Progenitor cell of endocrine pancreas (in vitro differentiated cells): ENCODE results near the gene PCGF6. TPM values are rescaled to one million over a fixed set of nuclear protein-coding genes. Genes with fewer than 3 reads are reported as not detected.

Source experiments
- DNase-seq: peaks from one replicate; pipeline ENCODE4 v3.0.0; 2021; ENCODE audit warnings: low spot score; ENCODE audit not compliant: unreplicated experiment
- H3K27ac Mint-ChIP-seq: 2 replicates; pipeline ENCODE4 v1.8.0; 2021; ENCODE audit warnings: mild to moderate bottlenecking, moderate library complexity, mixed read lengths
- H3K27me3 Mint-ChIP-seq: 2 replicates; pipeline ENCODE4 v1.8.0; 2021; ENCODE audit warnings: mixed read lengths
- H3K36me3 Mint-ChIP-seq: 2 replicates; pipeline ENCODE4 v1.8.0; 2022; ENCODE audit warnings: mixed read lengths; ENCODE audit not compliant: insufficient read depth
- H3K4me1 Mint-ChIP-seq: 2 replicates; pipeline ENCODE4 v1.8.0; 2021; ENCODE audit warnings: low read depth, mixed read lengths
- H3K4me3 Mint-ChIP-seq: 2 replicates; pipeline ENCODE4 v1.8.0; 2021; ENCODE audit warnings: low read depth, mild to moderate bottlenecking, moderate library complexity, mixed read lengths
- H3K9me3 Mint-ChIP-seq: 2 replicates; pipeline ENCODE4 v1.8.0; 2021; ENCODE audit warnings: low read depth, mixed read lengths
- total RNA-seq: library from RNA; stranded (reverse); gene quantifications from 2 replicates; pipeline ENCODE4 v1.2.1, GENCODE V29; 2021
- TF ChIP-seq, protein P1 (sequence below): fragments of 200-600 bp; sonication (generic); IDR thresholded peaks from one replicate; pipeline ENCODE4 v1.5.0; 2021; ENCODE audit warnings: antibody characterized with exemption, mild to moderate bottlenecking; ENCODE audit not compliant: unreplicated experiment

Gene PCGF6
- total RNA-seq, 1 donor from 2014 or later: 13.4 TPM

DNA sequence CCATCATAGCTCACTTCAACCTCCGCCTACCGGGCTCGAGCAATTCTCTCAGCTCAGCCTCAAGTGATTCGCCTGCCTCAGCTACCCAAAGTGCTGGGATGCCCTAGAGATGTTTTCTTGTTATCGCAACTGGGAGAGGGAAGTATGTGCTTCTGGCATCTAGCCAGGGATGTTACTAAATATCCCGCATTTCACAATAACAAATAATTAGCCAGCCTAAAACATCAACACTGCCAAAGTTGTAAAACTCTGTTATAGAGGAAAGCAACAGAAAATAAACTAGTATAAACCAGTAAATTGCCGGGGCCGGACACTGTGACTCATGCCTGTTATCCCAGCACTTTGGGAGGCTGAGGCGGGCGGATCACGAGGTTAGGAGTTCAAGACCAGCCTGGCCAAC is 66.8 kb downstream of the PCGF6 start:
- TF ChIP-seq, protein P1, sequence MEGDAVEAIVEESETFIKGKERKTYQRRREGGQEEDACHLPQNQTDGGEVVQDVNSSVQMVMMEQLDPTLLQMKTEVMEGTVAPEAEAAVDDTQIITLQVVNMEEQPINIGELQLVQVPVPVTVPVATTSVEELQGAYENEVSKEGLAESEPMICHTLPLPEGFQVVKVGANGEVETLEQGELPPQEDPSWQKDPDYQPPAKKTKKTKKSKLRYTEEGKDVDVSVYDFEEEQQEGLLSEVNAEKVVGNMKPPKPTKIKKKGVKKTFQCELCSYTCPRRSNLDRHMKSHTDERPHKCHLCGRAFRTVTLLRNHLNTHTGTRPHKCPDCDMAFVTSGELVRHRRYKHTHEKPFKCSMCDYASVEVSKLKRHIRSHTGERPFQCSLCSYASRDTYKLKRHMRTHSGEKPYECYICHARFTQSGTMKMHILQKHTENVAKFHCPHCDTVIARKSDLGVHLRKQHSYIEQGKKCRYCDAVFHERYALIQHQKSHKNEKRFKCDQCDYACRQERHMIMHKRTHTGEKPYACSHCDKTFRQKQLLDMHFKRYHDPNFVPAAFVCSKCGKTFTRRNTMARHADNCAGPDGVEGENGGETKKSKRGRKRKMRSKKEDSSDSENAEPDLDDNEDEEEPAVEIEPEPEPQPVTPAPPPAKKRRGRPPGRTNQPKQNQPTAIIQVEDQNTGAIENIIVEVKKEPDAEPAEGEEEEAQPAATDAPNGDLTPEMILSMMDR: no peak
- DNase-seq: no peak
- Mint-ChIP-seq H3K27ac (no peak overlapping the region), H3K36me3 (no peaks in the 10 kb centered on the region), H3K4me3 (no peak overlapping the region), H3K9me3 (no peaks in the 10 kb centered on the region), H3K4me1 (peaks cover 3% of the 10 kb centered on the region), H3K27me3 (peaks cover 27% of the 10 kb centered on the region)

DNA sequence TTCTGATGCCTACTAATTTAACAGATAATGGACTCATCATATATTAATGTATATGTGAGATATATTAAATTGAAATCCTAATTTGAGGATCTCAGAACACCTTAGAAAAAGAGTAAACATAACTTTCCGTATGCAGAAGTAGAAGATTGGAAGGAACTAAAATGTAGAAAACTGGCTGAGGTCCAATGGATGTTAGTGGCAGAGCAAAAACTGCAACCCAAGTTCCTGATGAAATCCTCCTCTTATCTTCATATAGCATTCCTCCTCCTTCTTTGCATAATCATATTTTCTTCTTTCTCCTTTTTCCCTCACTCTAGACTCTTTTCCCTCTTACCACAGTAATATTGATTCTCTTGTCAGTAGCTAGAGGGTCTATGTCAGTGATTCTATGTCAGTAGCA is 68.0 kb downstream of the PCGF6 start:
- Mint-ChIP-seq H3K9me3 (no peaks in the 10 kb centered on the region), H3K36me3 (no peaks in the 10 kb centered on the region), H3K4me3 (no peak overlapping the region), H3K27ac (no peak overlapping the region), H3K4me1 (peaks cover 3% of the 10 kb centered on the region), H3K27me3 (peaks cover 37% of the 10 kb centered on the region)
- no peak for DNase-seq
- TF ChIP-seq, protein P1: no peak

DNA sequence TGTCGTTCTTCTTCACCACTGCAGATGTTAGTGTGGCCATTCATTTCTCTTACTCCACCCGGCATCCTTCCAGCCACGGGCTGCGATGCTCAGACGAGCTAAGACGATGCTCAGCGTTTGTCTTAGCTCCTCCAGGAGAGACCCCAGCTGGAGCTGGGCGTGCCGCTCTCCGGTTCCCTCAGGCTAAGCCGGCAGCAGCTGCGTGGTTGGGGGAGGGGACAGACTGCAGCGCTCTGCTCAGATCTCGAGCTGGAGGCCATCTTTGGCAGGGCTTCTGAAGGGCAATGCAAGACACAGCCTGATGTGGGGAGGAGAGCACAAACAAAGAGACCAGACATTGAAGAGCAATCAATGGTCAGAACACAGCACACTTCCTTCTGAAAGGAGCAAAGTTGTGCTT is 69.2 kb downstream of the PCGF6 start:
- peak overlapping the region; percentile 46 for H3K27ac Mint-ChIP-seq
- no peaks in the 10 kb centered on the region for H3K36me3 Mint-ChIP-seq
- H3K27me3 Mint-ChIP-seq: peaks cover 44% of the 10 kb centered on the region
- TF ChIP-seq, protein P1: no peak
- DNase-seq: peak; percentile 14
- H3K9me3 Mint-ChIP-seq: no peaks in the 10 kb centered on the region
- peaks cover 3% of the 10 kb centered on the region for H3K4me1 Mint-ChIP-seq
- H3K4me3 Mint-ChIP-seq: no peak overlapping the region

DNA sequence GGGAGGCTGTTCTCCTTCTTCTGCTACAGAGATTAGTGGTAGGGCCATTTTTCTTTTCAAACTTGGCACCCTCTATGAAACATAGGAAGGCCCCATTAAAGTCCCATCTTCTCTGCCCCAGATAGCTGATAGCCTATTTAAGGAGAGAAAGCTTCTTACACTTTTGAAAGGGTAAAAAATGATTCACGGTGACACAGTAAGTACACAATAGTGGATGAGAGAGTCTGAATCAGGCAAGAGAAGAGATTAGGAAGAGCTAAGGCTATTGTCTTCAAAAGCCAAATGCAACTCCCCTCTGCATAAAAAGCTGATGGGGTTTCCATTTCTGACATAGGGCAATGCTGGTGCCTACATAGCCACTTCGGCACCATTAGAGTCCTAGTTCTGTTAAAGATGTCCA is 70.4 kb downstream of the PCGF6 start:
- no peak for DNase-seq
- TF ChIP-seq, protein P1: no peak
- Mint-ChIP-seq H3K9me3 (no peaks in the 10 kb centered on the region), H3K27me3 (peaks cover 54% of the 10 kb centered on the region), H3K36me3 (no peaks in the 10 kb centered on the region), H3K27ac (no peak overlapping the region), H3K4me1 (peaks cover 3% of the 10 kb centered on the region), H3K4me3 (no peak overlapping the region)

DNA sequence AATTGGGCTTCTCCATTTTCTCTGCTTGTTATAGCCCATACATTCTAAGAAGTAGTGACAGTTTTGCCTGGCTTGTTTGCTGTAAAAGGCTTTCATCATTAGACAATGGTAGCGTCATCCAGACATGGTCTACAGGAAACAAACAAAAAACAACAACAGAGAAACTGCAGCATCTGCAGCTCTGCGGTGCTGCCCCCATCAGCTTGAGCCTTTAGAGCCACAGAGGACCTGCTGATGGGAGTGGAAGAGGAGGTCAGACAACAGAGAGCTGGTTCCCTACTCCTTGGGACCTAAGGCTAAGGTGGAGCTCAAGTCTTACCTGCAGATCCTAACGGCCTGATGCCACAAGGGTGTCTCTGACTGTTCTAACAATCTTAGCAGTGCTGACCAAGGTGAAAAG is 70.9 kb downstream of the PCGF6 start:
- no peak for DNase-seq
- H3K4me1 Mint-ChIP-seq: peaks cover 3% of the 10 kb centered on the region
- H3K27ac Mint-ChIP-seq: no peak overlapping the region
- H3K9me3 Mint-ChIP-seq: no peaks in the 10 kb centered on the region
- peaks cover 58% of the 10 kb centered on the region for H3K27me3 Mint-ChIP-seq
- TF ChIP-seq, protein P1: no peak
- H3K36me3 Mint-ChIP-seq: no peaks in the 10 kb centered on the region
- H3K4me3 Mint-ChIP-seq: no peak overlapping the region
